ENCODE data around the gene POU2F1.

- TF ChIP-seq CTCF (IDR thresholded peaks at IDR 0.05): no peak
- no peak for TF ChIP-seq POLR2A (IDR thresholded peaks at IDR 0.05)
Observed at GRCh38 chr1:167333124-167333523, 112.4 kb downstream of the POU2F1 start.

Measured in thyroid gland (tissue), 4 donors.